T-cell (primary cell): ENCODE data around the gene ZNF768. TPM values are rescaled to one million over a fixed set of nuclear protein-coding genes. Genes with fewer than 3 reads are reported as not detected.
"Not testable (repeated sequence)": the region's sequence is repeated elsewhere in the genome, so short reads cannot be mapped to it uniquely, and the experiment has no call there.

Experiments used
- ATAC-seq, 4 experiments: fragments of 200-7000 bp in 3 of 4; fragments of 150-1000 bp in 1 of 4; cut with Tn5 transposase; replicated peaks in 1 of 4; 1 replicate in 3 of 4; 2 replicates in 1 of 4; pipeline ENCODE4 v1.10.0; 2021; ENCODE audit warnings: moderate library complexity in 3 of 4, mild to moderate bottlenecking in 2 of 4, moderate number of reproducible peaks in 1 of 4
- CTCF ChIA-PET, 2 donors: fragments of 300-600 bp; sonication (Branson Sonifier 250); formaldehyde crosslinking; loops; one replicate each; lab custom pipeline; 2022; ENCODE audit warnings: antibody characterized with exemption in 2 of 2; lab: Charles Lee
- POLR2A ChIA-PET, 2 donors: fragments of 300-600 bp; sonication (Branson Sonifier 250); formaldehyde crosslinking; loops; one replicate each; lab custom pipeline; 2022; ENCODE audit warnings: antibody characterized with exemption in 2 of 2; lab: Charles Lee
- DNase-seq, 35 experiments: peaks; one replicate each; pipeline versions ENCODE4 v3.0.0 to v3.0.0-alpha.2; 2013 to 2023
- H3K27ac ChIP-seq: one replicate; pipeline ENCODE4 v1.5.1; 2013; ENCODE audit warnings: low read length
- H3K27me3 ChIP-seq, 2 experiments: replicated peaks in 1 of 2; 1 replicate in 1 of 2; 2 replicates in 1 of 2; pipeline versions ENCODE4 v1.6.1 to v1.7.0; 2013; ENCODE audit warnings: low read length in 1 of 2, mixed read lengths in 1 of 2; ENCODE audit not compliant: control insufficient read depth in 2 of 2, insufficient read depth in 2 of 2; ENCODE audit errors: extremely low read depth in 1 of 2
- H3K36me3 ChIP-seq, 2 donors: 1 replicate in 1 of 2; 2 replicates in 1 of 2; pipeline versions ENCODE4 v1.6.1 to v1.7.0; 2013; ENCODE audit warnings: low read length in 1 of 2; ENCODE audit not compliant: control insufficient read depth in 2 of 2, insufficient read depth in 1 of 2; ENCODE audit errors: extremely low read depth in 1 of 2
- H3K4me1 ChIP-seq, 2 experiments: 1 replicate in 1 of 2; 2 replicates in 1 of 2; pipeline versions ENCODE4 v1.6.1 to v1.7.0; 2013; ENCODE audit warnings: low read length in 2 of 2, mixed read lengths in 1 of 2; ENCODE audit not compliant: insufficient read depth in 2 of 2, control insufficient read depth in 1 of 2; ENCODE audit errors: extremely low read depth in 1 of 2
- H3K4me3 ChIP-seq, 2 donors: 1 replicate in 1 of 2; 2 replicates in 1 of 2; pipeline versions ENCODE4 v1.5.1 to v1.7.0; 2013; ENCODE audit warnings: mild to moderate bottlenecking in 2 of 2, low read length in 1 of 2, moderate library complexity in 1 of 2; ENCODE audit not compliant: control insufficient read depth in 1 of 2; ENCODE audit errors: extremely low read depth in 1 of 2
- H3K9me3 ChIP-seq: 2 replicates; pipeline ENCODE4 v1.7.0; 2013
- H3K27ac Mint-ChIP-seq, 2 donors: one replicate each; pipeline ENCODE4 v1.8.0; 2020 to 2021; ENCODE audit warnings: mild to moderate bottlenecking in 2 of 2, mixed read lengths in 2 of 2
- H3K27me3 Mint-ChIP-seq, 2 donors: one replicate each; pipeline ENCODE4 v1.8.0; 2021 to 2022; ENCODE audit warnings: mixed read lengths in 2 of 2
- H3K36me3 Mint-ChIP-seq: one replicate; pipeline ENCODE4 v1.8.0; 2021; ENCODE audit warnings: mixed read lengths
- H3K4me1 Mint-ChIP-seq, 3 donors: one replicate each; pipeline ENCODE4 v1.8.0; 2020 to 2022; ENCODE audit warnings: mixed read lengths in 3 of 3, mild to moderate bottlenecking in 1 of 3
- H3K4me3 Mint-ChIP-seq, 3 donors: one replicate each; pipeline ENCODE4 v1.8.0; 2020 to 2022; ENCODE audit warnings: mild to moderate bottlenecking in 3 of 3, mixed read lengths in 3 of 3, moderate library complexity in 3 of 3
- H3K9me3 Mint-ChIP-seq, 3 donors: one replicate each; pipeline ENCODE4 v1.8.0; 2020 to 2022; ENCODE audit warnings: mixed read lengths in 3 of 3
- WGBS: methylation state at CpG from one replicate; pipeline ENCODE4 v1.1.5; 2013; ENCODE audit warnings: missing lambda C conversion rate; ENCODE audit not compliant: insufficient coverage; 5-methylcytosine and 5-hydroxymethylcytosine counted together
- total RNA-seq, 35 experiments: library from RNA in 6 of 35; stranded (reverse) in 6 of 35; fragments of 120-200 nt in 1 of 35; gene quantifications; one replicate each; pipeline versions ENCODE4 v1.2.1 to v1.2.4 and lab custom pipeline; 2013 to 2026

The ZNF768 gene
- total RNA-seq, 5 donors from 2014 or later (not counting 1 experiment from before 2014, with no cell fraction given) = 5.0 to 8.3 (median 7.2) TPM

DNA sequence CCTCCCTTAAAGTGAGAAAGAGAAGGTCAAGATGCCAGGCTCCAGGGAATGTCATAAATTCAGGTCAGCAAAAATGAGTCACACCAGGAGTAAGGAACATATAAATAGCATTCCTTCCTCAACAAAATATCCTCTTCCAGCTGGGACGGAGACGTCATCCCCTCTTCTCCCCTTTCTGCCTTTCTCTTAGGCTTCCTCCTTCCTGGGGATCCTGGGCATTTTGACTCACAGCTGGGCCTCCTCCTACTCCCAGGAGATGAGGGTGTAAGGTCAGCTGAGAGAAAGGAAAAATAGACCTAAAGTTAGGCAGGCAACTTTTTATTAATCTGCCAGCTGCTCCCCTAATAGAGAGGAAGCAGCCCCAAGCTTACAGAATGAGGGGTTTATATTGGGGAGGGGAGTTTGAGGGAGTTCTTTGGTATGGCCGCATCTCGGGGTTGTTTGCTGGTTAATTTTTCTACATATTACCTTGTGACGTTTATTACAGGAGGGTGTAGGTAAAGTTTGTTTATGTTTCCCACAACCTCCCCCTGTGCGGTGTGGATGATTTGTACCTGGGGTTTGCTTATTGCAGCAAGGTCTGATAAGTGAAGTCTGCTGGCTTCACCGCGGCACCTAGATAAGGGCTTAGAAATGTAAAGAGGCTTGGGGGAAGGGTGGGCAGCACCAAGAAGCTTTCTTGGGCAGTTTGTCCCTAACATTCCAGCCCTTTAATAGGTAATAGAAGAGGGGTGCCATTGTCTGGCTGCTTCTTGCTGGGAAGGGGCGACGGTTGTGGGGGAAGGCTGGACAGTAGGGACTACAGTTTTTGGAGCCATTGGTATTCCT lies 15.3 kb upstream of the ZNF768 start:
- no peaks in the 10 kb centered on the region for H3K27me3 Mint-ChIP-seq
- ChIA-PET CTCF (no interaction called here), POLR2A (interaction anchor here in 1 of 2 donors (0.7 kb wide), 1 partner anchor 451 kb away, joined by 3 read pairs; no protein-coding TSS in a partner anchor)
- 96% methylated on average over 4 of the region's 10 CpGs for WGBS
- H3K4me3 Mint-ChIP-seq = no peak overlapping the region
- H3K4me1 Mint-ChIP-seq = peaks cover 9 to 15% (median 10%) of the 10 kb centered on the region in 3 donors
- DNase-seq = no peak
- ATAC-seq = no peak
- H3K4me1 ChIP-seq = peaks cover 0 to 2% of the 10 kb centered on the region in 2 experiments
- no peaks in the 10 kb centered on the region for H3K36me3 Mint-ChIP-seq
- H3K36me3 ChIP-seq = no peaks in the 10 kb centered on the region
- no peaks in the 10 kb centered on the region for H3K9me3 ChIP-seq
- H3K27me3 ChIP-seq = no peaks in the 10 kb centered on the region
- no peak overlapping the region for H3K4me3 ChIP-seq
- H3K9me3 Mint-ChIP-seq = no peaks in the 10 kb centered on the region
- no peak overlapping the region for H3K27ac Mint-ChIP-seq
- H3K27ac ChIP-seq = no peak overlapping the region

DNA sequence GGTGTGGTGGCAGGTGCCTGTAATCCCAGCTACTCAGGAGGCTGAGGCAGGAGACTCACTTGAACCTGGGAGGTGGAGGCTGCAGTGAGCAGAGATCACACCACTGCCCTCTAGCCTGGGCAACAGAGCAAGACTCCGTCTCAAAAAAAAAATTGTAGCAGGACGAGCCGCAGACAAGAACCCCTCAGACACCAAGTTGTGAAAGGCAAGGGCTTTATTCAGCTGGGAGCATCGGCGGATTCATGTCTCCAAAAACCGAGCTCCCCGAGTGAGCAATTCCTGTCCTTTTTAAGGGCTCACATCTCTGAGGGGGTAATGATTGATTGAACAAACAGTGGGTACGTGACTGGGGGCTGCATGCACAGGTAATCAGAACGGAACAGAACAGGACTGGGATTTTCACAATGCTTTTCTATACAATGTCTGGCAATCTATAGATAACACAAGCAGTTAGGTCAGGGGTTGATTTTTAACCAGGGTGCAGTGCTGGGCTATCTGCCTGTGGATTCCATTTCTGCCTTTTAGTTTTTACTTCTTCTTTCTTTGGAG lies 14.6 kb upstream of the ZNF768 start:
- DNase-seq, H3K36me3 ChIP-seq, H3K4me1 ChIP-seq, H3K9me3 Mint-ChIP-seq, H3K4me3 ChIP-seq, H3K27me3 Mint-ChIP-seq, ATAC-seq, H3K36me3 Mint-ChIP-seq, H3K4me3 Mint-ChIP-seq, H3K9me3 ChIP-seq, H3K27me3 ChIP-seq, CTCF ChIA-PET, H3K27ac ChIP-seq, H3K27ac Mint-ChIP-seq: not testable (repeated sequence)
- WGBS = 100% methylated on average over 7 of the region's 9 CpGs
- H3K4me1 Mint-ChIP-seq = peaks cover 16 to 20% (median 16%) of the 10 kb centered on the region in 3 donors
- POLR2A ChIA-PET = interaction anchor here in 1 of 2 donors (0.7 kb wide), 1 partner anchor 450 kb away, joined by 3 read pairs; no protein-coding TSS in a partner anchor

DNA sequence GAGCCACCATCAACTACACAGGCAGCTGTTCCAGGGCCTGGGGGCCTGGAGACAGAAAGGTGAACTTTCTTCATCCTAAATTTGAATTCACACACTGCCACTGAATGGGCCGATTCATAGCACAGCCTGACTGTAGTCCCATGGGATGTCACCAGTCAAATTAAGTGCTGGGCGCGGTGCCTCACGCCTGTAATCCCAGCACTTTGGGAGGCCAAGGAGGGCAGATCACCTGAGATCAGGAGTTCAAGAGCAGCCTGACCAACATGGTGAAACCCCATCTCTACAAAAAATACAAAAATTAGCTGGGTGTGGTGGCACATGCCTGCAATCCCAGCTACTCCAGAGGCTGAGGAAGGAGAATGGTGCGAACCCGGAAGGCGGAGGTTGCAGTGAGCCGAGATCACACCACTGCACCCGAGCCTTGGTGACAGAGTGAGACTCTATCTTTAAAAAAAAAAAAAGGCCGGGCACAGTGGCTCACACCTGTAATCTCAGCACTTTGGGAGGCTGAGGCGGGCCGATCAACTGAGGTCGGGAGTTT lies 13.7 kb upstream of the ZNF768 start:
- H3K27me3 ChIP-seq, H3K4me3 ChIP-seq, H3K9me3 ChIP-seq, H3K27me3 Mint-ChIP-seq, H3K27ac Mint-ChIP-seq, ATAC-seq, H3K27ac ChIP-seq, H3K9me3 Mint-ChIP-seq, H3K36me3 ChIP-seq, DNase-seq, H3K36me3 Mint-ChIP-seq, CTCF ChIA-PET, H3K4me3 Mint-ChIP-seq: not testable (repeated sequence)
- WGBS = 96% methylated on average over 8 of the region's 13 CpGs
- H3K4me1 Mint-ChIP-seq = peaks cover 20 to 23% (median 21%) of the 10 kb centered on the region in 3 donors
- POLR2A ChIA-PET = interaction anchor here in 1 of 2 donors (0.6 kb wide), 1 partner anchor 17 kb away, joined by 4 read pairs; no protein-coding TSS in a partner anchor
- H3K4me1 ChIP-seq = peaks cover 7 to 17% of the 10 kb centered on the region in 2 experiments

DNA sequence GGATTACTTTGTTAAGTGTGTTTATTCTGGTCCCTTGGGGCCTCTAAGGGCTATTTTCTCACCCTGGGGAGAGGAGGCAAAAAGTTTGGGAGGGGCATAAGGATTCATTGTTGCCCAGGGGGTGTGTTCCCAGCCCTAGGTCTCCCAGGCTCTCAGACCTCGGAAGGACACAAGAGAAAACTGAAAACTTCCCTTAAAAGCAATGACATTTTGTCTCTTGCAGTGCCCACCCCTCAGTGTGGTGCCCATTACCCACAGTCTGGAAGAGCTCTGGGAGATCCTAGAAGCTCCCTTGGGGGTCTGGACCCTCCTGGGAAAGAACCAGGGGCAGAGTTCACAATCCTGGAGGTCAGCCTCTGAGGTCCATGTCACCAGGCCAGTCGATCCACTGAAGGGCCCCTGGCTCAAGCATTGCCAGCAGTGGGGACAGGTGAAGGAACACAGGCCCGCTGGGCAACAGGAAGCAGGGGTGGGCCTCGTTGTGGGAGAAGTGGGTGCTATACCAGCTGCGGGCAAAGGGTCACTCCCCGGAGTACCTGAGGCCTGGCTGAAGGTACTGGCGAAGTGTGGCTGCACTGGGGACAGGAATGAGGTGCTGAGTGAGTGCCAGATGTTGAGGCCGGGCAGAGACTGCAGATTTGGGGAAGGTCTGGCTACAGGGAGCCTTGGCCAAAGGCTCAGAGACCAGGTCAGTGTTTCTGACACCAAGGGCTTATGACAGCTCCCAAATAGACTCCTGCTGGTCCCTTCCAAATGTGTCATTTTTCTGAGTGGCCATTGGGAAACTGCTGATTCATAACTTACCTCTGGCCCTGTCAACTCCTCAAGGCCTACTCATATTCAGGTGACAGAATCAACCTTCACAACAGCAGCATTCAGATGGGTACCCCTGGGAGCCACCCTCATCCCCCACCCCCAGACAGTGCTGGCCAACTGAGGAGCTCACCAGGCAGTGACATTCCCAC lies 12.9 kb upstream of the ZNF768 start:
- Histone ChIP-seq H3K27me3 (no peaks in the 10 kb centered on the region), H3K36me3 (no peaks in the 10 kb centered on the region), H3K27ac (no peak overlapping the region), H3K4me1 (peaks cover 7 to 22% of the 10 kb centered on the region in 2 experiments), H3K9me3 (no peaks in the 10 kb centered on the region), H3K4me3 (no peak overlapping the region)
- no peak overlapping the region for H3K4me3 Mint-ChIP-seq
- no peaks in the 10 kb centered on the region for H3K36me3 Mint-ChIP-seq
- H3K27ac Mint-ChIP-seq = no peak overlapping the region
- ChIA-PET CTCF (no interaction called here), POLR2A (interaction anchor here in 1 of 2 donors (0.6 kb wide), 1 partner anchor 17 kb away, joined by 4 read pairs; no protein-coding TSS in a partner anchor)
- no peaks in the 10 kb centered on the region for H3K27me3 Mint-ChIP-seq
- no peaks in the 10 kb centered on the region for H3K9me3 Mint-ChIP-seq
- 83% methylated on average over 5 of the region's 8 CpGs for WGBS
- peaks cover 20 to 26% (median 25%) of the 10 kb centered on the region in 3 donors for H3K4me1 Mint-ChIP-seq
- DNase-seq (no peak), ATAC-seq (no peak)

DNA sequence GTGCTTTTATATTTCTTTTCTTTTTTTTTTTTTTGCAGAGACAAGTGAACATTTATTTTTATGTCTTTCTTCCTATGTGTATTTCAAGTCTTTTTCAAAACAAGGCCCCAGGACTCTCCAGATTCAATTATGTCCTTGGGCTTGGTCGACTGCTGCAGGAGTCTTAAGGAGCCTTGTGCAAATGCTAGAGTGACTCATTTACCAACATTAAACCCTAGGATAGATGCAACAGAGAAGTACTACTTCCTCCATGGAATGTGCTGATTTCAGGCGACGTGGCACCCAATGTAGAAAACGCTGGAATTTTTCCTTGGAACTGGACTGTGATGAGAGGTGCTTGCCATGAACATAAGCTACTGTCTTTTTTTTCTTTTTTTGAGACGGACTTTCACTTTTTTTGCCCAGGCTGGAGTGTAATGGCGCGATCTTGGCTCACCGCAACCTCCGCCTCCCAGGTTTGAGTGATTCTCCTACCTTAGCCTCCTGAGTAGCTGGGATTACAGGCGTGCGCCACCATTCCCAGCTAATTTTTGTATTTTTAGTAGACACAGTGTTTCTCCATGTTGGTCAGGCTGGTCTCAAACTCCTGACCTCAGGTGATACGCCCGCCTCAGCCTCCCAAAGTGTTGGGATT lies 10.1 kb upstream of the ZNF768 start:
- H3K4me3 ChIP-seq = peak overlapping the region in 1 of 2 donors; percentile 83
- not testable (repeated sequence) for H3K27me3 ChIP-seq, H3K9me3 Mint-ChIP-seq, ATAC-seq, H3K9me3 ChIP-seq, H3K27me3 Mint-ChIP-seq, H3K36me3 Mint-ChIP-seq, DNase-seq
- peak overlapping the region; percentile 92 to 100 (median 97) for H3K4me3 Mint-ChIP-seq
- peak overlapping the region; percentile 95 to 99 for H3K27ac Mint-ChIP-seq
- ChIA-PET POLR2A (interaction anchor here (0.6 to 2.1 kb wide), 3 partner anchors 35 to 122 kb away, joined by 6 to 11 read pairs (median 7); partner anchors contain the start of gene ZNF688 (in 1 of the 2)), CTCF (interaction anchor here (1.0 to 3.7 kb wide), 5 partner anchors 21 to 127 kb away, joined by 3 to 46 read pairs (median 5); partner anchors contain the start of gene ZNF764 (in 1 of the 2))
- H3K27ac ChIP-seq = peak overlapping the region; percentile 97
- H3K36me3 ChIP-seq = peaks cover 3 to 14% of the 10 kb centered on the region in 2 donors
- 93% methylated on average over 8 of the region's 13 CpGs for WGBS
- H3K4me1 ChIP-seq = peaks cover 7 to 36% of the 10 kb centered on the region in 2 experiments
- H3K4me1 Mint-ChIP-seq = peaks cover 29 to 31% (median 30%) of the 10 kb centered on the region in 3 donors
